GM18858 (cell line): ENCODE results near the gene OSTN.
"Not testable (repeated sequence)": the region's sequence is repeated elsewhere in the genome, so short reads cannot be mapped to it uniquely, and the experiment has no call there.

Experiments
- ATAC-seq: cut with Tn5 transposase; IDR thresholded peaks from one replicate; pipeline ENCODE4 v1.9.1; 2021; ENCODE audit not compliant: unreplicated experiment

OSTN gene

GRCh38 chr3:191262650-191263049, 63.6 kb downstream of the OSTN start:
- no peak for ATAC-seq

- ATAC-seq, result peak; percentile 68
Measured at GRCh38 chr3:191263365-191263764, 64.3 kb downstream of the OSTN start.

GRCh38 chr3:191263850-191264249, 64.8 kb downstream of the OSTN start:
- ATAC-seq, result no peak

- ATAC-seq, result no peak
Measured at GRCh38 chr3:191268737-191269136, 69.7 kb downstream of the OSTN start.

- peak; percentile 59 for ATAC-seq
Measured at GRCh38 chr3:191269289-191270085, 70.4 kb downstream of the OSTN start.

- ATAC-seq, result not testable (repeated sequence)
Measured at GRCh38 chr3:191275244-191275643, 76.2 kb downstream of the OSTN start.

- no peak for ATAC-seq
Measured at GRCh38 chr3:191275751-191276150, 76.7 kb downstream of the OSTN start.

- no peak for ATAC-seq
Measured at GRCh38 chr3:191280111-191280510, 81.1 kb downstream of the OSTN start.

GRCh38 chr3:191280882-191281281, 81.8 kb downstream of the OSTN start:
- ATAC-seq, result no peak

- no peak for ATAC-seq
Measured at GRCh38 chr3:191282251-191283185, 83.5 kb downstream of the OSTN start.

GRCh38 chr3:191283400-191283799, 84.4 kb downstream of the OSTN start:
- no peak for ATAC-seq

- peak; percentile 84 for ATAC-seq
Measured at GRCh38 chr3:191290311-191291025, 91.4 kb downstream of the OSTN start.

GRCh38 chr3:191292243-191293015, 93.4 kb downstream of the OSTN start:
- no peak for ATAC-seq

- no peak for ATAC-seq
Measured at GRCh38 chr3:191294291-191294690, 95.2 kb downstream of the OSTN start.

GRCh38 chr3:191296041-191296541, 97.0 kb downstream of the OSTN start:
- peak; percentile 86 for ATAC-seq

GRCh38 chr3:191298846-191299245, 99.8 kb downstream of the OSTN start:
- no peak for ATAC-seq

GRCh38 chr3:191300422-191300821, 101.4 kb downstream of the OSTN start:
- peak; percentile 16 for ATAC-seq

GRCh38 chr3:191301017-191301416, 102.0 kb downstream of the OSTN start:
- peak; percentile 69 for ATAC-seq

GRCh38 chr3:191301782-191302411, 102.9 kb downstream of the OSTN start:
- no peak for ATAC-seq

GRCh38 chr3:191302451-191302850, 103.4 kb downstream of the OSTN start:
- no peak for ATAC-seq
